ENCODE data around the gene BANK1.

BANK1 gene

GRCh38 chr4:102116121-102116520 lies 325.6 kb downstream of the BANK1 start:
- no peak for DNase-seq (ENCODE audit: low read depth in 3 of 3)

GRCh38 chr4:102120846-102121245 lies 330.3 kb downstream of the BANK1 start:
- no peak for DNase-seq (ENCODE audit: low read depth in 3 of 3)

All from stimulated activated CD4-positive, alpha-beta T cell treated with anti-CD3 and anti-CD28 coated beads, TNF-alpha, amount 100 ng/mL, for 24 hours (primary cell).